ENCODE data around the gene MT1E. TPM values are rescaled to one million over a fixed set of nuclear protein-coding genes. Genes with fewer than 3 reads are reported as not detected.
A peak's percentile ranks its signal among the peaks of the same experiment; 100 is the strongest.

MT1E gene
- total and polyA plus RNA-seq, 2 of the 8 experiments (the other 6 are each of a cell fraction or from before 2014, with no cell fraction given): 7.9 to 117 TPM

GRCh38 chr16:56625140-56625942 is at the start of gene MT1E (continued):
- peak; percentile 97 for TF ChIP-seq EZH2 (IDR thresholded peaks at IDR 0.05; ENCODE audit: low read depth, low read length, severe bottlenecking)
- TF ChIP-seq EGR1 (IDR thresholded peaks at IDR 0.05; ENCODE audit: borderline replicate concordance, low read depth, low read length): no peak
- TF ChIP-seq SAP30 (IDR thresholded peaks at IDR 0.05; ENCODE audit: insufficient read depth, insufficient replicate concordance, low read length): no peak
- peak; percentile 96 for TF ChIP-seq SUZ12 (IDR thresholded peaks at IDR 0.05; ENCODE audit: low read length)
- TF ChIP-seq PHF8 (conservative IDR thresholded peaks at IDR 0.05; ENCODE audit: low read depth, low read length): no peak
- no peak for TF ChIP-seq GTF2F1 (IDR thresholded peaks at IDR 0.05; ENCODE audit: borderline replicate concordance, low read depth, low read length)
- no peak for TF ChIP-seq ATF2 (IDR thresholded peaks at IDR 0.05; ENCODE audit: low read length)
- no peak for TF ChIP-seq RAD21 (IDR thresholded peaks at IDR 0.05 in 1 of 2, conservative IDR thresholded peaks at IDR 0.05 in 1 of 2; ENCODE audit: low read depth in 2 of 2, low read length in 2 of 2)
- no peak for TF ChIP-seq CBX8 (IDR thresholded peaks at IDR 0.05; ENCODE audit: borderline replicate concordance, low read depth, low read length)
- no peak for TF ChIP-seq SRF (IDR thresholded peaks at IDR 0.05; ENCODE audit: low read depth, low read length)
- 0 out of 2 replicates have a peak, but pooled peaks have one; percentile 41 for TF ChIP-seq TAF1 (IDR thresholded peaks at IDR 0.05; ENCODE audit: low read depth, low read length)
- no peak for TF ChIP-seq RNF2 (IDR thresholded peaks at IDR 0.05; ENCODE audit: borderline replicate concordance, low read depth, low read length, missing control alignments, poor library complexity, severe bottlenecking)
- no peak for TF ChIP-seq JUND (IDR thresholded peaks at IDR 0.05; ENCODE audit: low read length)
- no peak for TF ChIP-seq SIX5 (IDR thresholded peaks at IDR 0.05; ENCODE audit: low read depth, low read length)
- TF ChIP-seq SIN3A (conservative IDR thresholded peaks at IDR 0.05 in 1 of 2, IDR thresholded peaks at IDR 0.05 in 1 of 2; ENCODE audit: low read depth in 1 of 2, low read length in 2 of 2): no peak
- no peak for TF ChIP-seq KDM1A (IDR thresholded peaks at IDR 0.05; ENCODE audit: borderline replicate concordance, low read length)
